ENCODE data around the gene ZDHHC15. TPM values are rescaled to one million over a fixed set of nuclear protein-coding genes. Genes with fewer than 3 reads are reported as not detected.
"Not testable (repeated sequence)": the region's sequence is repeated elsewhere in the genome, so short reads cannot be mapped to it uniquely, and the experiment has no call there.

The ZDHHC15 gene
- total RNA-seq, 1 experiment from 2014 or later = not detected

DNA sequence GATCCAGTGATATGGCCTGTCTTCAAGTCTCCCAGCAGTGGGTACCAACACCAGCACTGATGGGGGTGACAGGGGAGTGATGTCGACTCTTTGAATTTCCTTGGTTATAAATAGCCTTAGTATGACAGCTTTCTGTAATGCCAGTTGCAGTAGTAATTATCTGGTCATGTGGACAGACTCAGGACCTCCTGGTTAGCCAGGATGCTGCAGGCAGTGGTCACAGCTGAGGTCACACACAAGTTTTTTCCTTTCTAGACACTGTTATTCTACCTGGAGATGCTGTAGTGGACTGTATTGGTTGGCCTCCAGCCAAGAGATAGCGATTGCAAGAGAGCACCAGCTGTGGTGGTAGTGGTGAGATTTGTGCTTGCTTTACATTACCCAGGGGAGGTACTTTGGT, 185.3 kb downstream of the ZDHHC15 start:
- no peak overlapping the region for H3K4me3 ChIP-seq (ENCODE audit: low read depth, low read length, poor library complexity, severe bottlenecking)
- intact Hi-C loops (cut with micrococcal nuclease; ENCODE audit: unreplicated experiment) = no loop called here
- ChIA-PET CTCF (no interaction called here), POLR2A (ENCODE audit: low non-redundant PET) (no interaction called here)
- no peaks in the 10 kb centered on the region for H3K4me1 ChIP-seq (ENCODE audit: insufficient read depth, low read length, poor library complexity, severe bottlenecking)
- no peak for DNase-seq (ENCODE audit: low spot score)
- BruUV-seq (replicated peaks) = no TSS peak
- peaks cover 3% of the 10 kb centered on the region for H3K9me3 ChIP-seq (ENCODE audit: low read depth, low read length, poor library complexity, severe bottlenecking)
- H3K36me3 ChIP-seq (ENCODE audit: insufficient read depth, low read length, poor library complexity, severe bottlenecking) = no peaks in the 10 kb centered on the region
- no peak overlapping the region for H3K27ac ChIP-seq (ENCODE audit: low read depth, low read length, poor library complexity, severe bottlenecking)
- no peaks in the 10 kb centered on the region for H3K27me3 ChIP-seq (replicated peaks; ENCODE audit: insufficient read depth, low read depth, low read length, poor library complexity)
- TF ChIP-seq EZH2 (IDR thresholded peaks at IDR 0.05; ENCODE audit: borderline replicate concordance, low read depth, low read length, poor library complexity, severe bottlenecking) = no peak
- TF ChIP-seq CTCF (conservative IDR thresholded peaks at IDR 0.05; ENCODE audit: low read depth, low read length) = no peak

GRCh38 chrX:75335127-75335458, 187.7 kb downstream of the ZDHHC15 start:
- Histone ChIP-seq H3K4me3 (ENCODE audit: low read depth, low read length, poor library complexity, severe bottlenecking) (no peak overlapping the region), H3K4me1 (ENCODE audit: insufficient read depth, low read length, poor library complexity, severe bottlenecking) (no peaks in the 10 kb centered on the region), H3K9me3 (ENCODE audit: low read depth, low read length, poor library complexity, severe bottlenecking) (peaks cover 3% of the 10 kb centered on the region), H3K36me3 (ENCODE audit: insufficient read depth, low read length, poor library complexity, severe bottlenecking) (no peaks in the 10 kb centered on the region), H3K27ac (ENCODE audit: low read depth, low read length, poor library complexity, severe bottlenecking) (no peak overlapping the region), H3K27me3 (replicated peaks; ENCODE audit: insufficient read depth, low read depth, low read length, poor library complexity) (no peaks in the 10 kb centered on the region)
- intact Hi-C loops (cut with micrococcal nuclease; ENCODE audit: unreplicated experiment) = no loop called here
- DNase-seq (ENCODE audit: low spot score) = no peak
- BruUV-seq (replicated peaks) = no TSS peak
- TF ChIP-seq EZH2 (IDR thresholded peaks at IDR 0.05; ENCODE audit: borderline replicate concordance, low read depth, low read length, poor library complexity, severe bottlenecking) = no peak
- TF ChIP-seq CTCF (conservative IDR thresholded peaks at IDR 0.05; ENCODE audit: low read depth, low read length) = no peak
- ChIA-PET POLR2A (ENCODE audit: low non-redundant PET) (no interaction called here), CTCF (no interaction called here)

DNA sequence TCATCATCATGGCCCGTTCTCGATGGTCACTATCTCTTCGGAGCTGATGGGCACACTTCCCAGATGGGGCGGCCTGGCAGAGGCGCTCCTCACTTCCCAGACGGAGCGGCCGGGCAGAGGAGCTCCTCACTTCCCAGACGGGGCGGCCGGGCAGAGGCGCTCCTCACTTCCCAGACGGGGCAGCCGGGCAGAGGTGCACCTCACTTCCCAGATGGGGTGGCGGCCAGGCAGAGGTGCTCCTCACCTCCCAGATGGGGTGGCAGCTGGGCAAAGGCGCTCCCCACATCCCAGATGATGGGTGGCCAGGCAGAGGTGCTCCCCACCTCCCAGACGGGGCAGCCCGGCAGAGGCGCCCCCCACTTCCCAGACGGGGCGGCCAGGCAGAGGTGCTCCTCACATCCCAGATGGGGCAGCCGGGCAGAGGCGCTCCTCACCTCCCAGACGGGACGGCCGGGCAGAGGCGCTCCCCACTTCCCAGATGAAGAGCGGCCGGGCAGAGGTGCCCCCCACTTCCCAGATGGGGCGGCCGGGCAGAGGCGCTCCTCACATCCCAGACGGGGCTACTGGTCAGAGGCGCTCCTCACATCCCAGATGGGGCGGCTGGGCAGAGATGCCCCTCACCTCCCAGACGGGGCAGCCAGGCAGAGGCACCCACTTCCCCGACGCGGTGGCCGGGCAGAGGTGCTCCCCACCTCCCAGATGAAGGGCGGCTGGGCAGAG, 188.3 kb downstream of the ZDHHC15 start:
- DNase-seq (ENCODE audit: low spot score); CTCF ChIA-PET; H3K4me1 ChIP-seq (ENCODE audit: insufficient read depth, low read length, poor library complexity, severe bottlenecking); H3K27ac ChIP-seq (ENCODE audit: low read depth, low read length, poor library complexity, severe bottlenecking); H3K9me3 ChIP-seq (ENCODE audit: low read depth, low read length, poor library complexity, severe bottlenecking); H3K27me3 ChIP-seq (replicated peaks; ENCODE audit: insufficient read depth, low read depth, low read length, poor library complexity); BruUV-seq (replicated peaks); H3K36me3 ChIP-seq (ENCODE audit: insufficient read depth, low read length, poor library complexity, severe bottlenecking); H3K4me3 ChIP-seq (ENCODE audit: low read depth, low read length, poor library complexity, severe bottlenecking); POLR2A ChIA-PET (ENCODE audit: low non-redundant PET); intact Hi-C loops (cut with micrococcal nuclease; ENCODE audit: unreplicated experiment): not testable (repeated sequence)

DNA sequence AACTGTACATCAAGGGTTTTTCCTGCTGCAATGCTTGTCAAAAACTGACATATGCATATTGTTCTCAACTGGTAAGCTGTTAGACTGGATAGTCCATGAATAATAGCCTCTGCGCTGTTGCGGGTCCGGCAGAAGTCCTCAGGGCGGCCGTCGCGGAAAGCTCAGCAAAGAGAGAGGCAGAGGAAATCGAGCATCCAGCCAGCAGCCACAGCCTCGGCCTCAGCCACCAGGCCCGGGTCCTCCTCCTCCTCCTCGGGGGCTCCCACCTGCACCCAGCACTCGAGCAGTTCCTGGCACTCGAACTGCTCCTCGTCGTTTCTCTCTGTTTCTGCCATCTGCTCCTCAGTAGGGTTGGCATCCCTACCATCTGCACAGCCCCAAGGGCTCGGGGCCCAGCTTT, 195.2 kb downstream of the ZDHHC15 start:
- CTCF ChIA-PET = no interaction called here
- no TSS peak for BruUV-seq (replicated peaks)

More for the DNA sequence above, 195.2 kb downstream of the ZDHHC15 start:
- POLR2A ChIA-PET (ENCODE audit: low non-redundant PET) = no interaction called here
- Histone ChIP-seq H3K36me3 (ENCODE audit: insufficient read depth, low read length, poor library complexity, severe bottlenecking) (no peaks in the 10 kb centered on the region), H3K27ac (ENCODE audit: low read depth, low read length, poor library complexity, severe bottlenecking) (no peak overlapping the region), H3K4me1 (ENCODE audit: insufficient read depth, low read length, poor library complexity, severe bottlenecking) (no peaks in the 10 kb centered on the region), H3K9me3 (ENCODE audit: low read depth, low read length, poor library complexity, severe bottlenecking) (peaks cover under 1% of the 10 kb centered on the region), H3K27me3 (replicated peaks; ENCODE audit: insufficient read depth, low read depth, low read length, poor library complexity) (no peaks in the 10 kb centered on the region), H3K4me3 (ENCODE audit: low read depth, low read length, poor library complexity, severe bottlenecking) (no peak overlapping the region)
- no peak for DNase-seq (ENCODE audit: low spot score)
- intact Hi-C loops (cut with micrococcal nuclease; ENCODE audit: unreplicated experiment) = no loop called here
- no peak for TF ChIP-seq EZH2 (IDR thresholded peaks at IDR 0.05; ENCODE audit: borderline replicate concordance, low read depth, low read length, poor library complexity, severe bottlenecking)
- TF ChIP-seq CTCF (conservative IDR thresholded peaks at IDR 0.05; ENCODE audit: low read depth, low read length) = no peak

Data from A673 (cell line).